DMS 273 treated with DMSO at 0.1 percent for 48 hours (cell line): Measurements from ENCODE around the gene CLEC4M.
"Not testable (repeated sequence)": the region's sequence is repeated elsewhere in the genome, so short reads cannot be mapped to it uniquely, and the experiment has no call there.

Experiments used
- DNase-seq: peaks from one replicate; lab custom pipeline; 2025; lab: John Stamatoyannopoulos, UW

Gene CLEC4M

GRCh38 chr19:7815325-7815724 lies 52.3 kb downstream of the CLEC4M start:
- DNase-seq, result no peak

- not testable (repeated sequence) for DNase-seq
Measured at GRCh38 chr19:7816040-7816439, 53.0 kb downstream of the CLEC4M start.

- no peak for DNase-seq
Measured at GRCh38 chr19:7817801-7818200, 54.8 kb downstream of the CLEC4M start.

- DNase-seq, result no peak
Measured at GRCh38 chr19:7818806-7819205, 55.8 kb downstream of the CLEC4M start.
